SHP77 treated with DMSO at 0.1 percent for 48 hours (cell line): ENCODE measurements around the gene IQCM.
"Not testable (repeated sequence)": the region's sequence is repeated elsewhere in the genome, so short reads cannot be mapped to it uniquely, and the experiment has no call there.

Experiments used
- DNase-seq: peaks from one replicate; lab custom pipeline; 2025; lab: John Stamatoyannopoulos, UW

Gene IQCM

GRCh38 chr4:149572716-149573115 lies 242.9 kb downstream of the IQCM start:
- no peak for DNase-seq

- DNase-seq = no peak
These were observed 259.8 kb downstream of the IQCM start for GRCh38 chr4:149555799-149556198.

GRCh38 chr4:149555146-149555545 lies 260.5 kb downstream of the IQCM start:
- no peak for DNase-seq

- no peak for DNase-seq
These were observed 261.6 kb downstream of the IQCM start for GRCh38 chr4:149553959-149554520.

- DNase-seq = no peak
These were observed 263.0 kb downstream of the IQCM start for GRCh38 chr4:149552601-149553000.

GRCh38 chr4:149549911-149550310 lies 265.7 kb downstream of the IQCM start:
- DNase-seq = no peak

GRCh38 chr4:149534779-149535178 lies 280.9 kb downstream of the IQCM start:
- no peak for DNase-seq

- DNase-seq = no peak
These were observed 283.8 kb downstream of the IQCM start for GRCh38 chr4:149531861-149532260.

GRCh38 chr4:149523039-149523438 lies 292.6 kb downstream of the IQCM start:
- no peak for DNase-seq

- DNase-seq = no peak
These were observed 293.8 kb downstream of the IQCM start for GRCh38 chr4:149521611-149522425.

- no peak for DNase-seq
These were observed 297.2 kb downstream of the IQCM start for GRCh38 chr4:149518471-149518870.

GRCh38 chr4:149513081-149513480 lies 302.6 kb downstream of the IQCM start:
- no peak for DNase-seq

GRCh38 chr4:149512501-149512900 lies 303.1 kb downstream of the IQCM start:
- DNase-seq = no peak

GRCh38 chr4:149511558-149512298 lies 303.9 kb downstream of the IQCM start:
- no peak for DNase-seq

GRCh38 chr4:149507309-149507708 lies 308.3 kb downstream of the IQCM start:
- not testable (repeated sequence) for DNase-seq

GRCh38 chr4:149500806-149501205 lies 314.8 kb downstream of the IQCM start:
- no peak for DNase-seq

GRCh38 chr4:149499726-149500125 lies 315.9 kb downstream of the IQCM start:
- DNase-seq = no peak

- no peak for DNase-seq
These were observed 317.4 kb downstream of the IQCM start for GRCh38 chr4:149498246-149498645.

- DNase-seq = no peak
These were observed 322.2 kb downstream of the IQCM start for GRCh38 chr4:149493492-149493891.

GRCh38 chr4:149489321-149489720 lies 326.3 kb downstream of the IQCM start:
- DNase-seq = no peak

- no peak for DNase-seq
These were observed 328.8 kb downstream of the IQCM start for GRCh38 chr4:149486861-149487260.

- not testable (repeated sequence) for DNase-seq
These were observed 347.0 kb downstream of the IQCM start for GRCh38 chr4:149468669-149469068.

- DNase-seq = no peak
These were observed 349.2 kb downstream of the IQCM start for GRCh38 chr4:149466446-149466845.
